ENCODE results near the gene PDE7B.

Gene PDE7B

GRCh38 chr6:136035378-136036070, 184.0 kb downstream of the PDE7B start:
- no peak for DNase-seq

GRCh38 chr6:136036071-136036380, 184.5 kb downstream of the PDE7B start:
- DNase-seq: no peak

- no peak for DNase-seq
Observed at GRCh38 chr6:136036601-136037000, 185.1 kb downstream of the PDE7B start.

GRCh38 chr6:136037242-136037875, 185.9 kb downstream of the PDE7B start:
- no peak for DNase-seq

- DNase-seq: peak; percentile 65
Observed at GRCh38 chr6:136037876-136038460, 186.5 kb downstream of the PDE7B start.

GRCh38 chr6:136038531-136038930, 187.0 kb downstream of the PDE7B start:
- no peak for DNase-seq

GRCh38 chr6:136039185-136039584, 187.7 kb downstream of the PDE7B start:
- no peak for DNase-seq

- no peak for DNase-seq
Observed at GRCh38 chr6:136050475-136050874, 199.0 kb downstream of the PDE7B start.

GRCh38 chr6:136051140-136051775, 199.8 kb downstream of the PDE7B start:
- DNase-seq: no peak

- DNase-seq: no peak
Observed at GRCh38 chr6:136052031-136052430, 200.5 kb downstream of the PDE7B start.

- DNase-seq: no peak
Observed at GRCh38 chr6:136058852-136059251, 207.4 kb downstream of the PDE7B start.

GRCh38 chr6:136059308-136059707, 207.8 kb downstream of the PDE7B start:
- peak; percentile 54 for DNase-seq

GRCh38 chr6:136060052-136060451, 208.6 kb downstream of the PDE7B start:
- no peak for DNase-seq

- DNase-seq: no peak
Observed at GRCh38 chr6:136060759-136061158, 209.3 kb downstream of the PDE7B start.

GRCh38 chr6:136061701-136062100, 210.2 kb downstream of the PDE7B start:
- DNase-seq: no peak

GRCh38 chr6:136063096-136063495, 211.6 kb downstream of the PDE7B start:
- no peak for DNase-seq

GRCh38 chr6:136066005-136066404, 214.5 kb downstream of the PDE7B start:
- DNase-seq: no peak

GRCh38 chr6:136067731-136068341, 216.3 kb downstream of the PDE7B start:
- DNase-seq: no peak

- no peak for DNase-seq
Observed at GRCh38 chr6:136069119-136069518, 217.6 kb downstream of the PDE7B start.

GRCh38 chr6:136070815-136071214, 219.3 kb downstream of the PDE7B start:
- no peak for DNase-seq

- no peak for DNase-seq
Observed at GRCh38 chr6:136072691-136073090, 221.2 kb downstream of the PDE7B start.

- no peak for DNase-seq
Observed at GRCh38 chr6:136073216-136073615, 221.7 kb downstream of the PDE7B start.

- no peak for DNase-seq
Observed at GRCh38 chr6:136076496-136076895, 225.0 kb downstream of the PDE7B start.

Data from right hindlimb (tissue), 1 donor.